ENCODE data around the gene WDR5B. TPM values are rescaled to one million over a fixed set of nuclear protein-coding genes. Genes with fewer than 3 reads are reported as not detected.

WDR5B gene
- total and polyA plus RNA-seq, 2 donors (not counting 3 experiments of a cell fraction or from before 2014, with no cell fraction given), result 1.8 to 3.7 TPM

DNA sequence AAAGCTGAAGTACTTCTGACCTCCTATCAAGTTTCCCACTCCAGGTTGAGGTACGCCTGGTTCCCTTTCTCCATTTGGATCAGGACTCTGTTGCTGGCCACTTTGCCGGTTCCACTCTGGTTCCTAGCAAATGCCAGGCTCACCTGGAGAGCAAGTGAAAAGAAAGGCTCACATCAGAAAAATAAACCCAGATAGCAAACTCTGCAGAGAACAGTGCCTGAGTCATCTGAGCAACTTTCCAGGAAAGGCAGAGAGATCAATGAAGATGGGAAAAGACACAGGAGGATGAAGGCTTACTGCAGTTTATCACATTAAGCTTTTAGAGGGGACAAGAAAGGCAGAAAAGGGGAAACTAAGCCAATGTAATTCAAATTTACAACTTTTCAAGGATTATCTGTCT is 41.8 kb upstream of the WDR5B start:
- FAIRE-seq, result no peak
- no peak overlapping the region for H3K9ac ChIP-seq (replicated peaks; ENCODE audit: extremely low read depth, insufficient read depth, low read length)
- no peak overlapping the region for H3K4me3 ChIP-seq (replicated peaks in 1 of 3; ENCODE audit: insufficient read depth in 1 of 3, low read depth in 1 of 3, low read length in 3 of 3)
- H3K4me2 ChIP-seq (ENCODE audit: insufficient read depth, low read length), result no peak overlapping the region
- no peak for TF ChIP-seq FOS (IDR thresholded peaks at IDR 0.05; ENCODE audit: borderline replicate concordance, insufficient read depth, low read length)
- no peak for TF ChIP-seq POLR2AphosphoS5 (IDR thresholded peaks at IDR 0.05; ENCODE audit: insufficient read depth, low read depth, low read length)
- TF ChIP-seq POLR2A (IDR thresholded peaks at IDR 0.05; ENCODE audit: low read depth, low read length), result no peak
- TF ChIP-seq MYC (IDR thresholded peaks at IDR 0.05; ENCODE audit: low read depth, low read length), result no peak
- TF ChIP-seq, protein P1, sequence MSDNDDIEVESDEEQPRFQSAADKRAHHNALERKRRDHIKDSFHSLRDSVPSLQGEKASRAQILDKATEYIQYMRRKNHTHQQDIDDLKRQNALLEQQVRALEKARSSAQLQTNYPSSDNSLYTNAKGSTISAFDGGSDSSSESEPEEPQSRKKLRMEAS (IDR thresholded peaks at IDR 0.05; ENCODE audit: insufficient read depth, insufficient read length), result no peak
- TF ChIP-seq, protein P2, sequence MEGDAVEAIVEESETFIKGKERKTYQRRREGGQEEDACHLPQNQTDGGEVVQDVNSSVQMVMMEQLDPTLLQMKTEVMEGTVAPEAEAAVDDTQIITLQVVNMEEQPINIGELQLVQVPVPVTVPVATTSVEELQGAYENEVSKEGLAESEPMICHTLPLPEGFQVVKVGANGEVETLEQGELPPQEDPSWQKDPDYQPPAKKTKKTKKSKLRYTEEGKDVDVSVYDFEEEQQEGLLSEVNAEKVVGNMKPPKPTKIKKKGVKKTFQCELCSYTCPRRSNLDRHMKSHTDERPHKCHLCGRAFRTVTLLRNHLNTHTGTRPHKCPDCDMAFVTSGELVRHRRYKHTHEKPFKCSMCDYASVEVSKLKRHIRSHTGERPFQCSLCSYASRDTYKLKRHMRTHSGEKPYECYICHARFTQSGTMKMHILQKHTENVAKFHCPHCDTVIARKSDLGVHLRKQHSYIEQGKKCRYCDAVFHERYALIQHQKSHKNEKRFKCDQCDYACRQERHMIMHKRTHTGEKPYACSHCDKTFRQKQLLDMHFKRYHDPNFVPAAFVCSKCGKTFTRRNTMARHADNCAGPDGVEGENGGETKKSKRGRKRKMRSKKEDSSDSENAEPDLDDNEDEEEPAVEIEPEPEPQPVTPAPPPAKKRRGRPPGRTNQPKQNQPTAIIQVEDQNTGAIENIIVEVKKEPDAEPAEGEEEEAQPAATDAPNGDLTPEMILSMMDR (IDR thresholded peaks at IDR 0.05; ENCODE audit: extremely low read depth in 1 of 2, insufficient read depth in 1 of 2, low read depth in 1 of 2, low read length in 2 of 2), result no peak
- no peak for TF ChIP-seq JUN (IDR thresholded peaks at IDR 0.05; ENCODE audit: borderline replicate concordance, insufficient read depth, insufficient read length, low read depth)
- no peak for TF ChIP-seq EZH2 (IDR thresholded peaks at IDR 0.05; ENCODE audit: borderline replicate concordance, low read depth, low read length, severe bottlenecking)
- TF ChIP-seq GATA2 (IDR thresholded peaks at IDR 0.05; ENCODE audit: insufficient read depth, insufficient read length, low read depth, low read length), result no peak
- H2AFZ ChIP-seq (ENCODE audit: low read depth, low read length), result no peak overlapping the region
- H3K27me3 ChIP-seq (ENCODE audit: control insufficient read depth in 2 of 2, insufficient read depth in 2 of 2, low read length in 2 of 2), result no peaks in the 10 kb centered on the region
- POLR2A ChIA-PET, result no interaction called here
- no peaks in the 10 kb centered on the region for H3K9me3 ChIP-seq (replicated peaks; ENCODE audit: control insufficient read depth, insufficient read depth, low read length)
- no peaks in the 10 kb centered on the region for H3K4me1 ChIP-seq (ENCODE audit: control insufficient read depth, extremely low read depth, insufficient read depth, low read length)
- DNase-seq (ENCODE audit: low read depth, low spot score), result no peak
- H4K20me1 ChIP-seq (replicated peaks; ENCODE audit: control insufficient read depth, extremely low read depth, insufficient read depth, low read length), result no peaks in the 10 kb centered on the region
- CTCF ChIA-PET, result interaction anchor here (0.8 to 2.5 kb wide), 8 partner anchors 10 to 221 kb away, joined by 3 to 33 read pairs (median 3); partner anchors contain the start of gene KPNA1
- dilution Hi-C loops (cut with MboI; ENCODE audit: extremely low pct_ligation_motif_present, low sequenced_read_pairs), result no loop called here
- no peaks in the 10 kb centered on the region for H3K9me1 ChIP-seq (replicated peaks; ENCODE audit: control insufficient read depth, extremely low read depth, insufficient read depth, low read length)
- H3K36me3 ChIP-seq (ENCODE audit: control insufficient read depth in 2 of 2, extremely low read depth in 1 of 2, insufficient read depth in 2 of 2, low read length in 2 of 2), result peaks cover 11 to 19% of the 10 kb centered on the region in 2 experiments
- H3K79me2 ChIP-seq (ENCODE audit: control insufficient read depth, insufficient read depth, low read length), result peaks cover 6% of the 10 kb centered on the region
- BruUV-seq (replicated peaks), result no TSS peak
- H3K27ac ChIP-seq (ENCODE audit: insufficient read depth, low read depth, low read length), result no peak overlapping the region
- intact Hi-C loops (cut with micrococcal nuclease), result loop anchor here (2.0 kb wide), 2 partner anchors 55 to 101 kb away; no protein-coding TSS in a partner anchor

Measured in endothelial cell of umbilical vein (primary cell).